Measurements from ENCODE around the gene AATF. TPM values are rescaled to one million over a fixed set of nuclear protein-coding genes. Genes with fewer than 3 reads are reported as not detected.

Gene AATF
- total RNA-seq, 1 donor from 2014 or later, result 70.2 TPM

- TF ChIP-seq CTCF (conservative IDR thresholded peaks at IDR 0.05; ENCODE audit: low read depth, low read length), result no peak
- DNase-seq (ENCODE audit: low read depth), result no peak
- H3K4me3 ChIP-seq (ENCODE audit: low read depth, low read length), result no peak overlapping the region
These were observed 26.6 kb upstream of the AATF start for GRCh38 chr17:36922175-36922574.

- DNase-seq (ENCODE audit: low read depth), result no peak
- no peak for TF ChIP-seq CTCF (conservative IDR thresholded peaks at IDR 0.05; ENCODE audit: low read depth, low read length)
These were observed 24.9 kb upstream of the AATF start for GRCh38 chr17:36923814-36924221.

GRCh38 chr17:36926226-36926625 is 22.5 kb upstream of the AATF start:
- no peak for TF ChIP-seq CTCF (conservative IDR thresholded peaks at IDR 0.05; ENCODE audit: low read depth, low read length)
- H3K4me3 ChIP-seq (ENCODE audit: low read depth, low read length), result no peak overlapping the region
- no peak for DNase-seq (ENCODE audit: low read depth)

More at GRCh38 chr17:36923814-36924221, 24.9 kb upstream of the AATF start:
- H3K4me3 ChIP-seq (ENCODE audit: low read depth, low read length), result no peak overlapping the region

GRCh38 chr17:36926701-36927100 is 22.1 kb upstream of the AATF start:
- no peak overlapping the region for H3K4me3 ChIP-seq (ENCODE audit: low read depth, low read length)
- DNase-seq (ENCODE audit: low read depth), result no peak
- TF ChIP-seq CTCF (conservative IDR thresholded peaks at IDR 0.05; ENCODE audit: low read depth, low read length), result no peak

GRCh38 chr17:36928471-36929345 is 20.0 kb upstream of the AATF start:
- DNase-seq (ENCODE audit: low read depth), result no peak
- no peak overlapping the region for H3K4me3 ChIP-seq (ENCODE audit: low read depth, low read length)
- no peak for TF ChIP-seq CTCF (conservative IDR thresholded peaks at IDR 0.05; ENCODE audit: low read depth, low read length)

GRCh38 chr17:36929851-36930582 is 18.7 kb upstream of the AATF start:
- no peak overlapping the region for H3K4me3 ChIP-seq (ENCODE audit: low read depth, low read length)
- no peak for TF ChIP-seq CTCF (conservative IDR thresholded peaks at IDR 0.05; ENCODE audit: low read depth, low read length)
- no peak for DNase-seq (ENCODE audit: low read depth)

Data from epithelial cell of proximal tubule (primary cell).